ENCODE data around the gene RPL10. TPM values are rescaled to one million over a fixed set of nuclear protein-coding genes. Genes with fewer than 3 reads are reported as not detected.
A peak's percentile ranks its signal among the peaks of the same experiment; 100 is the strongest.

RPL10 gene
- total and polyA plus RNA-seq, 9 of the 15 experiments (the other 6 are each of a cell fraction or from before 2014, with no cell fraction given): 3,774 to 7,600 (median 5,014) TPM

DNA sequence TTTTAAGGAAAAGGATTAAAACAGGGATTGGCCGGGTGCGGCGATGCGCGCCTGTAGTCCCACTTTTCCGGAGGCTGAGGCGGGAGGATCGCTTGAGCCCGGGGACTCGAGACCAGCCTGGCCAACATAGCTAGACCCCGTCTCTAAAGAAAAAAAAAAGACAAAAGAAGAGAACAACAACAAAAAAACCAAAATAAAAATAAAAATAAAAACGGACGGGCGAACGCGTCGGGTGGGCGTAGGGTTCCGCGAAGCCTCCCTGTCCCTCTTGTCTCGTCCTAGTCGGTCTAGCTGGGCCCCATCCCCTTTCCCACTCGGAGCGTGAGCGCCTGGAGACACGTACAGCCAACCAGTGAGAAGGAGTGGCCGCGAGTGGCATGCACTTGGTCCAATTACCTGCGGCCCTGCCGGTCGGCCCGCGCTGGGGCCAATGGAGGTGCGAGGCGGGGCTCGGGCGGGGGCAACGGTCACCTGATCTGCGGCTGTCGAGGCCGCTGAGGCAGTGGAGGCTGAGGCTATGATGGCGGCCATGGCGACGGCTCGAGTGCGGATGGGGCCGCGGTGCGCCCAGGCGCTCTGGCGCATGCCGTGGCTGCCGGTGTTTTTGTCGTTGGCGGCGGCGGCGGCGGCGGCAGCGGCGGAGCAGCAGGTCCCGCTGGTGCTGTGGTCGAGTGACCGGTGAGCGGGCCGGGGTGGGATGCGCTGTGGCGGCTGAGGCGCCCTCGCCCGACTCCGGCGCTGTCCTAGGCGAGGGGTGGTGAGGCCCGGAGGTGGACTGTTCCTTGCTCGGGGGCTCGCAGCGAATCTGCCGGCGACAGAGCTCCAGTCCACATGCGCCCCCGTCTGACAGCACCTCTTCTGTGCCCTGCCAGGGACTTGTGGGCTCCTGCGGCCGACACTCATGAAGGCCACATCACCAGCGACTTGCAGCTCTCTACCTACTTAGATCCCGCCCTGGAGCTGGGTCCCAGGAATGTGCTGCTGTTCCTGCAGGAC lies 30.3 kb downstream of the RPL10 start, which contains the start of gene ATP6AP1 (continued):
- TF ChIP-seq ZNF282 (CRISPR knock-in tag; IDR thresholded peaks at IDR 0.05) (no peak), MTA2 (IDR thresholded peaks at IDR 0.05; ENCODE audit: low read depth) (no peak), ESRRB (CRISPR knock-in tag; IDR thresholded peaks at IDR 0.05; ENCODE audit: borderline replicate concordance) (no peak), PHB (CRISPR knock-in tag; IDR thresholded peaks at IDR 0.05) (no peak), ZNF217 (CRISPR knock-in tag; IDR thresholded peaks at IDR 0.05) (no peak), CHD1 (IDR thresholded peaks at IDR 0.05; ENCODE audit: low read length) (no peak), ZNF224 (CRISPR knock-in tag; IDR thresholded peaks at IDR 0.05) (no peak), ETV6 (IDR thresholded peaks at IDR 0.05; ENCODE audit: borderline replicate concordance in 1 of 2, low read depth in 2 of 2, low read length in 1 of 2) (no peak), ETV6 (CRISPR knock-in tag; IDR thresholded peaks at IDR 0.05; ENCODE audit: borderline replicate concordance) (no peak), RBFOX2 (IDR thresholded peaks at IDR 0.05; ENCODE audit: low read depth, low read length) (peak; percentile 83), FIP1L1 (IDR thresholded peaks at IDR 0.05; ENCODE audit: low read depth, low read length, poor library complexity, severe bottlenecking) (no peak), SMARCA5 (IDR thresholded peaks at IDR 0.05) (0 out of 2 replicates have a peak, but pooled peaks have one; percentile 55)
- TF ChIP-seq, protein P1, sequence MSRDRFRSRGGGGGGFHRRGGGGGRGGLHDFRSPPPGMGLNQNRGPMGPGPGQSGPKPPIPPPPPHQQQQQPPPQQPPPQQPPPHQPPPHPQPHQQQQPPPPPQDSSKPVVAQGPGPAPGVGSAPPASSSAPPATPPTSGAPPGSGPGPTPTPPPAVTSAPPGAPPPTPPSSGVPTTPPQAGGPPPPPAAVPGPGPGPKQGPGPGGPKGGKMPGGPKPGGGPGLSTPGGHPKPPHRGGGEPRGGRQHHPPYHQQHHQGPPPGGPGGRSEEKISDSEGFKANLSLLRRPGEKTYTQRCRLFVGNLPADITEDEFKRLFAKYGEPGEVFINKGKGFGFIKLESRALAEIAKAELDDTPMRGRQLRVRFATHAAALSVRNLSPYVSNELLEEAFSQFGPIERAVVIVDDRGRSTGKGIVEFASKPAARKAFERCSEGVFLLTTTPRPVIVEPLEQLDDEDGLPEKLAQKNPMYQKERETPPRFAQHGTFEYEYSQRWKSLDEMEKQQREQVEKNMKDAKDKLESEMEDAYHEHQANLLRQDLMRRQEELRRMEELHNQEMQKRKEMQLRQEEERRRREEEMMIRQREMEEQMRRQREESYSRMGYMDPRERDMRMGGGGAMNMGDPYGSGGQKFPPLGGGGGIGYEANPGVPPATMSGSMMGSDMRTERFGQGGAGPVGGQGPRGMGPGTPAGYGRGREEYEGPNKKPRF (IDR thresholded peaks at IDR 0.05; ENCODE audit: low read depth, low read length): no peak
- TF ChIP-seq, protein P2, sequence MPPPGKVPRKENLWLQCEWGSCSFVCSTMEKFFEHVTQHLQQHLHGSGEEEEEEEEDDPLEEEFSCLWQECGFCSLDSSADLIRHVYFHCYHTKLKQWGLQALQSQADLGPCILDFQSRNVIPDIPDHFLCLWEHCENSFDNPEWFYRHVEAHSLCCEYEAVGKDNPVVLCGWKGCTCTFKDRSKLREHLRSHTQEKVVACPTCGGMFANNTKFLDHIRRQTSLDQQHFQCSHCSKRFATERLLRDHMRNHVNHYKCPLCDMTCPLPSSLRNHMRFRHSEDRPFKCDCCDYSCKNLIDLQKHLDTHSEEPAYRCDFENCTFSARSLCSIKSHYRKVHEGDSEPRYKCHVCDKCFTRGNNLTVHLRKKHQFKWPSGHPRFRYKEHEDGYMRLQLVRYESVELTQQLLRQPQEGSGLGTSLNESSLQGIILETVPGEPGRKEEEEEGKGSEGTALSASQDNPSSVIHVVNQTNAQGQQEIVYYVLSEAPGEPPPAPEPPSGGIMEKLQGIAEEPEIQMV (tag; conservative IDR thresholded peaks at IDR 0.05; ENCODE audit: low read depth): no peak
- TF ChIP-seq, protein P3, sequence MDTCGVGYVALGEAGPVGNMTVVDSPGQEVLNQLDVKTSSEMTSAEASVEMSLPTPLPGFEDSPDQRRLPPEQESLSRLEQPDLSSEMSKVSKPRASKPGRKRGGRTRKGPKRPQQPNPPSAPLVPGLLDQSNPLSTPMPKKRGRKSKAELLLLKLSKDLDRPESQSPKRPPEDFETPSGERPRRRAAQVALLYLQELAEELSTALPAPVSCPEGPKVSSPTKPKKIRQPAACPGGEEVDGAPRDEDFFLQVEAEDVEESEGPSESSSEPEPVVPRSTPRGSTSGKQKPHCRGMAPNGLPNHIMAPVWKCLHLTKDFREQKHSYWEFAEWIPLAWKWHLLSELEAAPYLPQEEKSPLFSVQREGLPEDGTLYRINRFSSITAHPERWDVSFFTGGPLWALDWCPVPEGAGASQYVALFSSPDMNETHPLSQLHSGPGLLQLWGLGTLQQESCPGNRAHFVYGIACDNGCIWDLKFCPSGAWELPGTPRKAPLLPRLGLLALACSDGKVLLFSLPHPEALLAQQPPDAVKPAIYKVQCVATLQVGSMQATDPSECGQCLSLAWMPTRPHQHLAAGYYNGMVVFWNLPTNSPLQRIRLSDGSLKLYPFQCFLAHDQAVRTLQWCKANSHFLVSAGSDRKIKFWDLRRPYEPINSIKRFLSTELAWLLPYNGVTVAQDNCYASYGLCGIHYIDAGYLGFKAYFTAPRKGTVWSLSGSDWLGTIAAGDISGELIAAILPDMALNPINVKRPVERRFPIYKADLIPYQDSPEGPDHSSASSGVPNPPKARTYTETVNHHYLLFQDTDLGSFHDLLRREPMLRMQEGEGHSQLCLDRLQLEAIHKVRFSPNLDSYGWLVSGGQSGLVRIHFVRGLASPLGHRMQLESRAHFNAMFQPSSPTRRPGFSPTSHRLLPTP (IDR thresholded peaks at IDR 0.05; ENCODE audit: borderline replicate concordance, extremely low read depth, insufficient read length): no peak
- TF ChIP-seq, protein P4, sequence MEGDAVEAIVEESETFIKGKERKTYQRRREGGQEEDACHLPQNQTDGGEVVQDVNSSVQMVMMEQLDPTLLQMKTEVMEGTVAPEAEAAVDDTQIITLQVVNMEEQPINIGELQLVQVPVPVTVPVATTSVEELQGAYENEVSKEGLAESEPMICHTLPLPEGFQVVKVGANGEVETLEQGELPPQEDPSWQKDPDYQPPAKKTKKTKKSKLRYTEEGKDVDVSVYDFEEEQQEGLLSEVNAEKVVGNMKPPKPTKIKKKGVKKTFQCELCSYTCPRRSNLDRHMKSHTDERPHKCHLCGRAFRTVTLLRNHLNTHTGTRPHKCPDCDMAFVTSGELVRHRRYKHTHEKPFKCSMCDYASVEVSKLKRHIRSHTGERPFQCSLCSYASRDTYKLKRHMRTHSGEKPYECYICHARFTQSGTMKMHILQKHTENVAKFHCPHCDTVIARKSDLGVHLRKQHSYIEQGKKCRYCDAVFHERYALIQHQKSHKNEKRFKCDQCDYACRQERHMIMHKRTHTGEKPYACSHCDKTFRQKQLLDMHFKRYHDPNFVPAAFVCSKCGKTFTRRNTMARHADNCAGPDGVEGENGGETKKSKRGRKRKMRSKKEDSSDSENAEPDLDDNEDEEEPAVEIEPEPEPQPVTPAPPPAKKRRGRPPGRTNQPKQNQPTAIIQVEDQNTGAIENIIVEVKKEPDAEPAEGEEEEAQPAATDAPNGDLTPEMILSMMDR (IDR thresholded peaks at IDR 0.05 in 2 of 3, conservative IDR thresholded peaks at IDR 0.05 in 1 of 3; ENCODE audit: insufficient read depth in 2 of 3, low read depth in 1 of 3, low read length in 3 of 3): peak in 2 of 3 experiments; percentile 17 to 20; a peak in 2 of 6 replicates

Data from K562 (cell line).